Measurements from ENCODE around the gene MARK2.
"Not testable (repeated sequence)": the region's sequence is repeated elsewhere in the genome, so short reads cannot be mapped to it uniquely, and the experiment has no call there.

MARK2 gene

GRCh38 chr11:63850920-63851319 is 12.0 kb downstream of the MARK2 start:
- no peak overlapping the region for H3K4me3 ChIP-seq (ENCODE audit: low read depth, low read length)

GRCh38 chr11:63851364-63851763 is 12.5 kb downstream of the MARK2 start:
- H3K4me3 ChIP-seq (ENCODE audit: low read depth, low read length) = no peak overlapping the region
- no peak for TF ChIP-seq CTCF (IDR thresholded peaks at IDR 0.05; ENCODE audit: borderline replicate concordance, insufficient read depth, low read depth, low read length)

More at GRCh38 chr11:63850920-63851319, 12.0 kb downstream of the MARK2 start:
- no peak for TF ChIP-seq CTCF (IDR thresholded peaks at IDR 0.05; ENCODE audit: borderline replicate concordance, insufficient read depth, low read depth, low read length)

- TF ChIP-seq CTCF (IDR thresholded peaks at IDR 0.05; ENCODE audit: borderline replicate concordance, insufficient read depth, low read depth, low read length) = no peak
Measured at GRCh38 chr11:63853476-63853875, 14.6 kb downstream of the MARK2 start.

GRCh38 chr11:63854696-63855095 is 15.8 kb downstream of the MARK2 start:
- no peak overlapping the region for H3K4me3 ChIP-seq (ENCODE audit: low read depth, low read length)
- no peak for TF ChIP-seq CTCF (IDR thresholded peaks at IDR 0.05; ENCODE audit: borderline replicate concordance, insufficient read depth, low read depth, low read length)

More at GRCh38 chr11:63853476-63853875, 14.6 kb downstream of the MARK2 start:
- no peak overlapping the region for H3K4me3 ChIP-seq (ENCODE audit: low read depth, low read length)

- no peak overlapping the region for H3K4me3 ChIP-seq (ENCODE audit: low read depth, low read length)
- no peak for TF ChIP-seq CTCF (IDR thresholded peaks at IDR 0.05; ENCODE audit: borderline replicate concordance, insufficient read depth, low read depth, low read length)
Measured at GRCh38 chr11:63855975-63856374, 17.1 kb downstream of the MARK2 start.

GRCh38 chr11:63858628-63859550 is 20.0 kb downstream of the MARK2 start:
- no peak for TF ChIP-seq CTCF (IDR thresholded peaks at IDR 0.05; ENCODE audit: borderline replicate concordance, insufficient read depth, low read depth, low read length)
- no peak overlapping the region for H3K4me3 ChIP-seq (ENCODE audit: low read depth, low read length)

GRCh38 chr11:63862923-63863322 is 24.0 kb downstream of the MARK2 start:
- TF ChIP-seq CTCF (IDR thresholded peaks at IDR 0.05; ENCODE audit: borderline replicate concordance, insufficient read depth, low read depth, low read length) = no peak
- H3K4me3 ChIP-seq (ENCODE audit: low read depth, low read length) = no peak overlapping the region

- H3K4me3 ChIP-seq (ENCODE audit: low read depth, low read length) = not testable (repeated sequence)
Measured at GRCh38 chr11:63863620-63864019, 24.7 kb downstream of the MARK2 start.

All from GM12875 (cell line).